GM21619 (cell line): ENCODE results near the gene SERINC2.
"Not testable (repeated sequence)": the region's sequence is repeated elsewhere in the genome, so short reads cannot be mapped to it uniquely, and the experiment has no call there.

Source experiments
- ATAC-seq: cut with Tn5 transposase; IDR thresholded peaks from one replicate; pipeline ENCODE4 v1.9.1; 2021; ENCODE audit not compliant: unreplicated experiment

The SERINC2 gene

DNA sequence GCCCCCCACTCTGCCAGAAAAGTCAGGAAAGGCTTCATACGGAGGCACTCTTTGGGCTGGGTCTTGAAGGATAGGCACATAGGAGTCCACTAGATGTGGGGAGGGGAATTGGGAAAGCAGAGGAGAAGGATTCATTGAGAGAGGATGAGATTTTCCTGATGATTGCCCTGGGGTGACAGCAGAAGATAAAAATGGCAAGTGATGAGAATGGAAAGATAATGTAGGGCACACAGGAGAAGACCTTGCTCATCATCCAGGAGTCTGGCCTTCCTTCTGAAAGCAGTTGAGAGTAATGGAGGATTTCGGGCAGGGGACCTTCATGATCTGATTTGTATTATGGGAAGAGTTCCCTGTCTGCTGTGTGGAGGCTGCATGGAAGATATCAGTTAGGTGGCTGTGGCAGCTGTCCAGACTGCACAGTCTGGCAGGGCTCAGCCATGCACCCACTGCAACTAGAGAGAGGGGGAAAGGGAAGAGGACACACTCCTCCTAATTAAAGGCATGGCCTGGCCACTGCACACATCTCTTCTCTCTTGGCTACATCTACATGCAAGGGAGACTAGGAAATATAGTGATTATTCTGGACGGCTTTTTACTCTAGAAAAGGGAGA lies 30.5 kb upstream of the SERINC2 start:
- ATAC-seq: no peak

DNA sequence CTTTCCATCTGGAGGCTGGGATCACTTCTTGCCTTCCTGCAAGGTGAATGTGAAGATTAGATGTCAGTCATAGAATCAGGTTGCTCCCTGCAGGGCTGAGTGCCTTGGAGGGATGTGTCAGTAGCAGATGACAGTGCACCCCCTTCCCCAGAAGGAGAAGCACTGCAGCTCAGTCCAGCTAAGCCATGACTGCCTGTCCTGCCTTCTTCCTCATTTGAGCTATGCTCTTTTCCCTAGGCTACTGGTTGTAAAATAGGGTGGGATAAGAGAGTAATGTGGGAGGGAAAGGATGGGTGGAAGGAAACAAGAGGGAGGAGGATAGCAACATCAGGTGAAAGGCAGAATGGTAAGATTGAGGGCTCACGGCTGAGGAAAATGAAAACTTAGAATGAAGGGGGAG lies 29.0 kb upstream of the SERINC2 start:
- ATAC-seq: no peak

GRCh38 chr1:31386576-31387243 lies 26.3 kb upstream of the SERINC2 start:
- ATAC-seq: not testable (repeated sequence)

DNA sequence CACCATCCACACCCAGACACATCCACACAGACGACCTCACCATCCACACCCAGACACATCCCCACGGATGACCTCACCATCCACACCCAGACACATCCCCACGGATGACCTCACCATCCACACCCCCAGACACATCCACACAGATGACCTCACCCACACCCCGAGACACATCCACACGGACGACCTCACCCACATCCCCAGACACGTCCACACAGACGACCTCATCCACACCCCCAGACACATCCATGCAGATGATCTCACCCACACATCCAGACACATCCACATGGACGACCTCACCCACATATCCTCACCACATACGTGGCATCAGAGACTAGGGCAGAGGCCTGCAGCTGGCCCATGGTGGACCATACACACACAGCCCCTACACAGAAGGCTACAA lies 25.4 kb upstream of the SERINC2 start:
- no peak for ATAC-seq

DNA sequence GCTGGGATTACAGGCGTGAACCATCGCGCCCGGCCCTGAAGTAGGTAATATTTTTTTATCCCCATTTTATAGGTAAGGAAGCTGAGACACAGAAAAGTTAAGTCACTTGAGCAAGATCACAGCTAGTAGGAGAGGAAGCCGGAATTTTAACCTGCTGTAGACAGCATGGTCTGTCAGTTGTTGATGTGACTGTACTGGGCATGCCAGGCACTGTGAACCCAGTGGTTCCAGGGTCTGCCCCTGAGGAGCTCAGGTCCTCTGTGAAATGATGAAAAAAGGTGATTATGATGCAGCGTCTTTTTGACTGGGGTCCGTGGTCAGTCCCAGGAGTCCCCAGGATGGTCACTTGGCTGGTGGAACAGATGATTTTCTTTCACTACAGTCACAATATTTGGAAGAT lies 23.4 kb upstream of the SERINC2 start:
- ATAC-seq: no peak

DNA sequence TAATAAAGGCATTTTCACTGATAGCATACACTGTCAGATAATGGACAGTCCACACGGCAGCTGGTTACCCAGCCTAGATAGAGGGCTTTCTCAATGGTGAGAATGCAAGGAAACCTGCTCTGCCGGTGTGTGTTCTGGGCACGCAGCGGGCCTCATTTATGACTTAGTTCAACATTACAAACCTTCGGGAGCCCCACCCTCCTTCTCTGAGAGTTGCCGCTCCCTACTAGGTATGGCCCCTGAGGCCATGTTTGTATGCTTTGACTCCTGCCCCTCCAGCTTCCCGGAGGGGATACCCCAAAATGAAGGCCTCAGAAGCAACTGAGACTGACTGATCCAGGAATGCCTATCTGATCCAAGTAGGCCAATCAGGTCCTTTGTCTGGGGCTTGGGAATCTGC lies 22.9 kb upstream of the SERINC2 start:
- no peak for ATAC-seq

DNA sequence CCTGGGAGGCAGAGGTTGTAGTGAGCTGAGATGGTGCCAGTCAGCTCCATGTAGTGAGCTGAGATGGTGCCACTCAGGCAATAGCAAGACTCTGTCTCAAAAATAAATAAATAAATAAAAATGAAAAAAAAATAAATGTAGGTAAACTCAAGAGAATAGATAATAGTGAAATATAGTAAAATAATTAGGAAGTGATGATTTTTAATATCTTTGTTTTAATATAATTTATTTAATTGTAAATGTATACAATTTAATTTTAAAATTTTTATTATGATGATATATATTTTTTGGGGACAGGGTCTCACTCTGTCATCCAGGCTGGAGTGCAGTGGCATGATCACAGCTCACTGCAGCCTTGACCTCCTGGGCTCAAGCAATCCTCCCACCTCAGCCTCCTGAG lies 19.6 kb upstream of the SERINC2 start:
- no peak for ATAC-seq

DNA sequence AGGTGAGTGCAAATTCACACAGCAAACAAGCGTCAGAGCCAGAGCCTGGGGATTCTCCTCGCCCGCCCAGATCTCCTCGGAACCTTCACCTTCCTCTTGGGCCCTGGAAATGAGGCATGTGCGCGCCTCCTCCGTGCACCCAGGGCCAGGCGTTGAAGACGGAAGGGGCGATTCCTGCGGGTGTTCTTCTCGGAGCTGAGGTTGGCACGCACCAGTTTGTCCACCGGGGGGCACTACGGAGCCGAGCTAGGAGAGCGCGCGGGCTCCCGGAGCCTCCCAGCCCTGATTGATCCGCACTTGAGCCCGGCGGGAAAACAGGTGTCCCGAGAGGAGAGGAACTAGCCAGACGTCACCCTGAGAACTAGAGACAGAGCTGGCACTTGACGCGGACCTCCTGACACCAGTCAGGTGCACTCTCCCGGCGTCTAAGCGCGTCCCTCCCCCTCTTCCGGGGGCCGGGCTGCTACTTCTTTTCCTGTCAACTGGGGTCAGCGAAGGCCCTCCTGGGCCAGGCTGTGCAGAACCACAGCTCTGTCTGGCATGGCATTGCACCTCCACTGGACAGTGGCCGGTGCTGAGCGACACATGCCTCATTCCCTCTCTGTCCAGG lies 18.3 kb upstream of the SERINC2 start:
- ATAC-seq: peak; percentile 80

DNA sequence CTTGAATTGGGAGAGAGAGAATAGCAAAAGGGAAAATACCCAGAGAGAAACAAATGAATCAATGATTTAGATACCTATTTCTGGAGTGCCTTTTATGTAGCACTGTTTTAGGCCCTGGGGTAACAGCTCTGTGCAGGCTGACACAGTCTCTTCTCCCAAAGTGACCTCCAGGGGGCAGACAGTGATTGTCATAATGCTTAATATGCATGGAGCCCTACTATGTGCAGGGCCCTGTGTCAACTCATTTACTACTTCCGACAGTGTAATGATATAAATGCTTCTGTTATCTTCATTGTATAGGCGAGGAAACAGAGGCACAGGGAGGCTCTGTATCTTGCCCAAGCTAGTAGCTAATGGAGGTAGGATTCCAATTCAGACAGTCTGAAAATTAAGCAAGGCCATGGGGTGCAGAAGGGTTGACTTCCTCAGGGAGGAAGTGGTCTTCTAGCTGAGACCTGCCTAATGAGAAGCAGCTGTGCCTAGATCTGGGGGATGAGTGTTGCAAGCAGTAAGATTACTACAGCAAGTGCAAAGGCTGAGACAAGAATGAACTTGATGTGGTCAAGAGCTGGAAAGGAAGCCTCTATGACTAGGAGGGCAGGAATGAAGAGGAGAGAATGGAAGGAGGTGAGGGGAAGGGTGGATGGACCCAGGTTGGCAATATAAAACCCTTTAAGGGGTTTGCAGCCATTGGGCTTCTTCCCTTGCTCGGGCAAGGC lies 16.2 kb upstream of the SERINC2 start:
- ATAC-seq: no peak

DNA sequence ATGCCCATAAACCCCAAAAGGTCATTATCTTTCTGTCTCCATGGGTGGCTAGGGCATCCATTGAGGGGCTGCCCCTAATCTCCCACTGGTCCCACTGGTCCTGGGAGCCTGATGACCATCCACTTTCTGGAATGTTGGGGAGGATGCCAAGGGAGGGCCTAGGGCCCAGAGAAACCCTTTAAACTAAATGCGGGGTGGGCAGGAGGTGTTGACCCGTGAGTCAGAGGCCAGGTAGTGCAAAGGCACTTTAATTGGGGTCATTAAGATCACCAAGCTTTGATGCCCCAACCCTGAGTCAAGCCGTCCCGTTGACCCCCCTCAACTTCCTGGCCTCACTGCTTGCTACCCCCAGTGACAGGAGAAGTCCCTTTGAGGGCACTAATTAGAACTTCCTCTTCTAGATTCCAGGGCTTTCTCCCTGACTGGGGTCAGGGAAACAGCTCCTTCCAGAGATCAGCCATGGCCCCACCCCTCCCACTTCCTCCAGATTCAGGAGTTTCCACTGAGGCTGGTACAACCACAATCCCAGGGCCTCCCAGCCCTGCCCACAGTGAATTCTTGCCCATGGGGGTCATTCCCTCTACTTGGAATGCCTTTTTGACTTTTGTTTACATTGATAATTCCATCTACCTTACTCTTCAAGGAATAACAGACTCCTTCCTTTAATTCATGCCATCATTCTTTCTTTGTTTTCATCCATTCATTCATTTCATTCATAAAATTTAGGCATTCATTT lies 15.5 kb upstream of the SERINC2 start:
- ATAC-seq: no peak

DNA sequence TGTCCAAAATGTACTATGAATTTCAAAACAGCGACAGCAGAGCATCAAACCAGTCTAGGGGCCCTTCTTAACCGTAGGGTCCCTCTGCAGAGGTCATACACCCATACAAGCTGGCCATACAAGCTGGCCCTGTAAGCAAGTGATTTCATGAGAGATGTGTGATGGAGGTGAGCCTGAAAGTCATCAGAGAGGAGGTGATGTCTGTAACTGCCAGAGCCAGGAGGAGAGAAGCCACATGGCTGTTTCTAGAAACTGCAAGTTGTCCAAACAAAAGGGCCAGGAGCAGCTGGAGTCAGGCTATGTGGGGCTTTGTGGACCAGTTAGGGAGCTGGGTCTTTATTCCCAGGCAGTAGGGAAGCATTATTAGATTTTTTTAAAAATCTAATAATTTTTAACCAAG lies 14.8 kb upstream of the SERINC2 start:
- no peak for ATAC-seq

DNA sequence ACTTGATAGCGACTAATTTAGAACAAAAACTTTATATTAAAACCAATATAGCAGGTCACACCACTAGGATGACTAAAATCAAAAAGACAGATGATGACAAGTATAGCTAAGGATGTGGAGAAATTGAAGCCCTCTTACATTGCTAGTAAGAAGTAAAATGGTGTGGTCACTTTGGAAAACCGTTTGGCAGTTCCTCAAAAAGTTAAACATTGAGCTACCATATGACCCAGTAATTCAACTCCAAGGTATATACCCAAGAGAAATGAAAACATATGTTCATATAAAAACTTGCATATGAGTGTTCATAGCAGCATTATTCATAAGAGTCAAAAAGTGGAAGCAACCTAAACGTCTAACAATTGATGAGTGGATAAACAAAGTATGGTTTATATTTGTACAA lies 13.0 kb upstream of the SERINC2 start:
- ATAC-seq: no peak

DNA sequence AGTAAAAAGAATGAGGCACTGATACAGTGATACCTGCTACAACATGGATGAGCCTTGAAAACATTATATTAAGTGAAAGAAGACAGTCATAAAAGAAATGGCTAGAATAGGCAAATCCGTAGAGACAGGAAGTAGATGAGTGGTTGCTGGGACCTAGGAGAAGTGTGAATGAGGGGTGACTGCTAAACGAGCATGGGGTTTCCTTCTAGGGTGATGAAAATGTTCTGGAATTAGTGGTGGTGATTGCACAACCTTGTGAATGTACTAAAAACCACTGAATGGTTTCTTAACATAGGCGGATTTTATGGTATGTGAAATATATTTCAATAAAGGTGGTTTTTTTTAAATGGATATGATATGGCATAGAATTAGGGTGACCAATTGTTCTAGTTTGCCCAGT lies 12.6 kb upstream of the SERINC2 start:
- no peak for ATAC-seq

DNA sequence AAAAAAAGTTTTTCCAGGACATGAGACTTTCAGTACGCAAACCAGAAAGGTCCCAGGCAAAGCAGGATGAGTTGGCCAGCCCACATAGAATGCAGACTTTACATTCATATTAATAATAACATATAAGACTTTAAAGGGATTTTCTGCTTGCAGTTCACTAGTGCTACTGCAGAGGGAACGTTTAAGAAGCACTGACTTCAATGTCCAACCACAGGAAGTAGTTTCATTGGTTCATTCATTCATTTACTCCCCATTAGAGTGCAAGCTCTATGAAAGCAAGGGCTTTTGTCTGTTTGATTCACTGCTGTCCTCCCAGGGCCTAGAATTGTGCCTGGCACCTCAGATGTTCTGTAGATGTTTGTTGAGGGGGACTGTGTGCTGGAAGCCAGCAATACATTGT lies 11.8 kb upstream of the SERINC2 start:
- no peak for ATAC-seq

- no peak for ATAC-seq
These were observed 7.3 kb upstream of the SERINC2 start for GRCh38 chr1:31405578-31406245.

DNA sequence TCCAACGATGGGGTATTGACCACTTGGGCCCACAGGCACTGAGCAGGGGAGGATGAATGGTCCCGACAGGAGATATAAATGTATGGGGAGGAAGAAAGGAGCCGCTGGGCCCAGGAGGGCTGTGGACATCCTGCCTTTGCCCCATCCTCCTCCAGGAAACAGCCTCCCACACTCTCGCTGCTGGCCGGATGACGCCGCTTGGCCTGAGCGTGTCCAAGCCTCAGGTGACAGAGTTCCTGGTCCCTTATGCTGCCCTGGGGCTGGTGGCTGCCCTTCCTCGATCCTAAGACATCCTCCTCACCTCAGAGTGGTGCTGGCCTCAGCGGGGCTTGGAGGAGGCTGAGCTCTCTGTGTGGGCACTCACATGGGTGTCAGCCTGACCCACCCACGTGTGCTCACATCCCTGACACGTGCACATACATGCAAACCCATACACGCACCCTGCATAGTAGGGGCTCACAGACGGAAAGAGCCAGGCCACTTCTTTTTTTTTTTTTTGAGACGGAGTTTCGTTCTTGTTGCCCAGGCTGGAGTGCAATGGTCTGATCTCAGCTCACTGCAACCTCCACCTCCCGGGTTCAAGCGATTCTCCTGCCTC lies 5.9 kb upstream of the SERINC2 start:
- no peak for ATAC-seq

GRCh38 chr1:31408788-31409318 lies 4.2 kb upstream of the SERINC2 start:
- ATAC-seq: no peak

DNA sequence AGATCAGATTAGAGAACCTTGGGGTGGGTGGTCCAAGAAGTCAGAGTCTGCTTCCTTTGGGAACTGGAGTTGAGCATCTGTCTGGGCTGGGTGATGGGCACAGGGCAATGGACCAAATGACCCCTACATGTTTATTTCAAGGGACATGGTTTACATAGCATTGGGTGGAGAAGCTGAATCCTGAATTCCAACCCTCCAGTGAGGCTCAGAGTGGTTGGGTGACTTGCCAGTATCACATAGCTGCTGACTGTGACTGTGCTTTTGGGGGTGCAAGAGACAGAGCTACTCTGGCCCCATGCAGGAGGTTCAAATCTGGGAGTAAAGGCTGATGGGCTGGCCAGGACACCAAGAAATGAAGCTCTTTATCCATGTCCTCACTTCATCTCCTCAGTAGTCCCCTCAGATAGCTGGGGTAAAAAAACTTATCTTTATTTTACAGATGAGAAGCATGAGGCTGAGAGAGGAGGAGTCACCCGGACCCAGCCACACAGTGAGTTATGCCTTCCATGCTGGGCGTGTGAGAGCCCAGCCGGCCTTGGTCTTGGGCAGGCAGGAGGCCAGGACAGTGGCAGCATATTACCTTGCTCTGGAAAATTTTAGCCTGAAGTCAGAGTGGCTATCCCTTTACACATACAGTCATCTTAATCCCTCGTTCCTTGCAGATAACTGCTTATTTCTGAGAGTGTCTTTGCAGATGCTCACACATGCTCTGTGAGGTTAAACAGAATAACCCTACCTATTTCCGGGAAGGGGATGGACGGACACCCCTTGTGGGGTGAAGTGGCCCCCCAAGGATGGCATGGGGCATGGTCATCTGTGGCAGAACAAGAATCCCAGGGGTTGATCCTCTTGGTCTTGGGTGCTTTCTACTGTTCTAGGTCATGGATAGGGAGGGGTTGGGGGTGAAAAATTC lies 2.8 kb upstream of the SERINC2 start:
- no peak for ATAC-seq

- no peak for ATAC-seq
These were observed 2.1 kb upstream of the SERINC2 start for GRCh38 chr1:31410871-31411270.
